ENCODE results near the gene PLEKHF1. TPM values are rescaled to one million over a fixed set of nuclear protein-coding genes. Genes with fewer than 3 reads are reported as not detected.

PLEKHF1 gene
- total RNA-seq, 2 donors from 2014 or later = 2.6 to 2.8 TPM

DNA sequence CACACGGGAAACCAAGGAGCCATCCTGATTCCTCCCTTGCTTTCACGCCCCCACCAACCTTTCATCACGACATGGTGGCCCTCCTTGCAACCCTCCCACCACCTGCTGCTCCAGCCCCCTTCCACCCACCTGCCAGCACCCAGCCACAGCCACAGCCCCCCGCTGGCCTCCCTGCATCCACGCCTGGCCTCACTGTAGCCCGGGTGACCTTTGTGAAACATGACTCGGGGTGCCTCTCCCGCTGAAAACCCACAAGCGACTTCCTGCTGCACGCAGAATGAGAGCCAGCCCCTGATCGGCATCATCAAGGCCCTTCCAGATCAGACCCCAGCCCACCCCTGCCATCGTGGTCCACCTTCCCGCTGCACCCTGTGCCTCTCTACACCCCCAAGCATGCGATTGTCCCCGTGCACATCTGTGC, 44.3 kb upstream of the PLEKHF1 start:
- whole genome bisulfite sequencing, 2 experiments (ENCODE audit: insufficient coverage in 1 of 2, insufficient read length in 1 of 2) = 80 to 87% methylated on average over 2 to 15 of the region's 15 CpGs
- DNase-seq = no peak

DNA sequence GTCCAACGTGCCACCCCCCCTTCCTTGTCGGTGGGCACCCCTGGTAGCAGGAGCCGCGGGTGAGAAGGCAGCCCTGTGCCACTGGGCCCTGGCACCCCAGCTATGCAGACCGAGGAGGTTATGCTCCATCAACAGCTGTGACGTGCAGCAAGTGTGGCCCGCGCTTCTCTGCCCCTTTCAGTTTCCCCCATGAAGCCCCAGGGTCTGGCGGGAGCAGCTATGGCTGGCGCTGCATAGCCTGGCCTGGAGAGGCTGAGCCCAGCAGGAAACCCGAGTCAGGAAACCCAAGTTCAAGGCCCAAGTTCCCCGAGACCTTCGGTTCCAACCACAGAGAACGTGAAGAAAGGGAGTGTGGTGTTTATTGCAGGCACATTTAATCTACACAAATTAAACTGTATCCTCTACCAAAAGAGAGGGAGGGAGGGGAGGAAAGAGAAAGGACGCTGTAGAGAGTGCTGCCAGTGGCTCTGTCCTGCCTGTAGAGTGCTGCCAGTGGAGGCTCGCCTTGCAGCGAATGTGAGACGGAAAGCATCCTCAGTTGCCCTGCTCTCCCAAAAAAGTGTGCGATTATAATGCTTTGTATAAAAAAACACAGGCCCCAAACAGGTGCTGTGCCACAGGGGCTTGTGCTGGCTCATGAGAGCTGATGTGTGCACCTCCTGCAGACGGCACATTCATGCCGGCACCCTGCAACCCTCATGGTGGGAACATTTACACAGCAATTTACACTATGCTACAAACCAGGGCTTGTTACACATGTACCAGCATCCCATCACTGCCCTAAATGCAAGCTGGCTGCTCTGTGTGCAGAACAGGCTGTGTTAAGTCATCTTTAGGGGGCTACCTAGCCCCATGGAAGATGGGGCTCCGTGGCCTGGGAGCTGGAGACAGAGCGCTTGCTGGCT, 42.8 kb upstream of the PLEKHF1 start:
- no peak overlapping the region for H3K27ac ChIP-seq (ENCODE audit: low read depth, low read length)
- no peaks in the 10 kb centered on the region for H3K27me3 ChIP-seq (ENCODE audit: control insufficient read depth, insufficient read depth, low read length, poor library complexity, severe bottlenecking)
- peaks cover 1% of the 10 kb centered on the region for H3K27me3 Mint-ChIP-seq (ENCODE audit: insufficient read depth)
- H3K4me3 Mint-ChIP-seq = no peak overlapping the region
- H3K9me3 ChIP-seq (ENCODE audit: control insufficient read depth, low read length) = no peaks in the 10 kb centered on the region
- H3K36me3 Mint-ChIP-seq (ENCODE audit: low read depth) = no peaks in the 10 kb centered on the region
- TF ChIP-seq, protein P1, sequence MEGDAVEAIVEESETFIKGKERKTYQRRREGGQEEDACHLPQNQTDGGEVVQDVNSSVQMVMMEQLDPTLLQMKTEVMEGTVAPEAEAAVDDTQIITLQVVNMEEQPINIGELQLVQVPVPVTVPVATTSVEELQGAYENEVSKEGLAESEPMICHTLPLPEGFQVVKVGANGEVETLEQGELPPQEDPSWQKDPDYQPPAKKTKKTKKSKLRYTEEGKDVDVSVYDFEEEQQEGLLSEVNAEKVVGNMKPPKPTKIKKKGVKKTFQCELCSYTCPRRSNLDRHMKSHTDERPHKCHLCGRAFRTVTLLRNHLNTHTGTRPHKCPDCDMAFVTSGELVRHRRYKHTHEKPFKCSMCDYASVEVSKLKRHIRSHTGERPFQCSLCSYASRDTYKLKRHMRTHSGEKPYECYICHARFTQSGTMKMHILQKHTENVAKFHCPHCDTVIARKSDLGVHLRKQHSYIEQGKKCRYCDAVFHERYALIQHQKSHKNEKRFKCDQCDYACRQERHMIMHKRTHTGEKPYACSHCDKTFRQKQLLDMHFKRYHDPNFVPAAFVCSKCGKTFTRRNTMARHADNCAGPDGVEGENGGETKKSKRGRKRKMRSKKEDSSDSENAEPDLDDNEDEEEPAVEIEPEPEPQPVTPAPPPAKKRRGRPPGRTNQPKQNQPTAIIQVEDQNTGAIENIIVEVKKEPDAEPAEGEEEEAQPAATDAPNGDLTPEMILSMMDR (conservative IDR thresholded peaks at IDR 0.05) = no peak
- peaks cover 8% of the 10 kb centered on the region for H3K4me1 Mint-ChIP-seq
- H3K27ac Mint-ChIP-seq = no peak overlapping the region
- peak; percentile 78 for DNase-seq
- no peaks in the 10 kb centered on the region for H3K36me3 ChIP-seq (ENCODE audit: control insufficient read depth, insufficient read depth, low read length)
- no peak overlapping the region for H3K4me3 ChIP-seq (ENCODE audit: low read length)
- 93 to 97% methylated on average over 6 to 22 of the region's 23 CpGs for WGBS, 2 experiments (ENCODE audit: insufficient coverage in 1 of 2, insufficient read length in 1 of 2)
- H3K4me1 ChIP-seq (ENCODE audit: control insufficient read depth, insufficient read depth, low read length) = no peaks in the 10 kb centered on the region
- no peak overlapping the region for H3K9ac ChIP-seq (ENCODE audit: extremely low read depth, low read length, poor library complexity, severe bottlenecking)
- no peaks in the 10 kb centered on the region for H3K9me3 Mint-ChIP-seq

More for the DNA sequence above, 44.3 kb upstream of the PLEKHF1 start:
- H3K4me3 Mint-ChIP-seq = no peak overlapping the region
- H3K27ac ChIP-seq (ENCODE audit: low read depth, low read length) = no peak overlapping the region
- no peak overlapping the region for H3K9ac ChIP-seq (ENCODE audit: extremely low read depth, low read length, poor library complexity, severe bottlenecking)
- no peaks in the 10 kb centered on the region for H3K9me3 ChIP-seq (ENCODE audit: control insufficient read depth, low read length)
- H3K27ac Mint-ChIP-seq = no peak overlapping the region
- H3K4me1 Mint-ChIP-seq = peaks cover 8% of the 10 kb centered on the region
- H3K4me1 ChIP-seq (ENCODE audit: control insufficient read depth, insufficient read depth, low read length) = no peaks in the 10 kb centered on the region
- peaks cover 1% of the 10 kb centered on the region for H3K27me3 Mint-ChIP-seq (ENCODE audit: insufficient read depth)
- H3K27me3 ChIP-seq (ENCODE audit: control insufficient read depth, insufficient read depth, low read length, poor library complexity, severe bottlenecking) = no peaks in the 10 kb centered on the region
- peaks cover 4% of the 10 kb centered on the region for H3K36me3 Mint-ChIP-seq (ENCODE audit: low read depth)
- TF ChIP-seq, protein P1 (conservative IDR thresholded peaks at IDR 0.05) = no peak
- H3K36me3 ChIP-seq (ENCODE audit: control insufficient read depth, insufficient read depth, low read length) = no peaks in the 10 kb centered on the region
- no peak overlapping the region for H3K4me3 ChIP-seq (ENCODE audit: low read length)
- H3K9me3 Mint-ChIP-seq = no peaks in the 10 kb centered on the region

DNA sequence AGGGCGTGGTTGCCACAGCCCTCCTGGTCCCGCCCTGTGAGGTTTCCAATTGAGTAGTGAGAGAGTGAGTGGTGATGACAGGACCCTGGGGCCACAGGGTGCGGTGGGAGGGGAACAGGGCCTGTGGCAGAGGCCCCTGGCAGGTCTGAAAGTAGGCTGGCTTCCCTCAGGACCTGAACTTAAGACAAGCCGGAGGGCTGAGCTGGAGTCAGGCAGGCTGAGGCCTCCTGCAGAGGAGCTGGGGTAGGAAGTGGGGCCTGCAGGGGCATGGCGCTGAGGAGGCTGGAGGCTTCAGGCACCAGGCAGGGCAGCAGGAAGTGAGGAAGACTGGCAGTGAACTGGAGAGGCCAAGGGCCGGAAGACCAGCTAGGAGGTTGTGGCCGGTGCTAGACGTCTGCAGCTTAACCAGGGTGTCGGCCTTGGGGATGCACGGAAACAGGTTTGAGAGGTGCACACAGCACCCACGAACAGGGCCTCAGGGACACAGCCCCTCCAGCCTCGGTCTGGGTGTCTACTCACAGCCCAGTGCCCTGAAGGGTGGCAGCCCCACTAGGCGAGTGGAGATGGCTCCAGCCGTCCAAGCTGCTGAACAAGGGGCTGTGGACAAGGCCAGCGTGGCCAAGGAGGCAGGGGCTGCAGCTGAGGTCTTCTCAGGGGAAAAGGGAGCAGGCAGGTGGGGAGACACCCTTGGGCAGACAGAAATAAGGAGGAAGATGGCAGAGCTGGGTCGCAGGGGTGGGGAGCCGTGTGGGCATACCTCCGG, 41.4 kb upstream of the PLEKHF1 start:
- H3K27me3 ChIP-seq (ENCODE audit: control insufficient read depth, insufficient read depth, low read length, poor library complexity, severe bottlenecking) = no peaks in the 10 kb centered on the region
- Mint-ChIP-seq H3K9me3 (no peaks in the 10 kb centered on the region), H3K4me1 (peaks cover 8% of the 10 kb centered on the region), H3K27ac (no peak overlapping the region), H3K27me3 (ENCODE audit: insufficient read depth) (peaks cover 1% of the 10 kb centered on the region), H3K36me3 (ENCODE audit: low read depth) (no peaks in the 10 kb centered on the region), H3K4me3 (no peak overlapping the region)
- H3K4me1 ChIP-seq (ENCODE audit: control insufficient read depth, insufficient read depth, low read length) = no peaks in the 10 kb centered on the region
- no peaks in the 10 kb centered on the region for H3K9me3 ChIP-seq (ENCODE audit: control insufficient read depth, low read length)
- no peak overlapping the region for H3K27ac ChIP-seq (ENCODE audit: low read depth, low read length)
- no peaks in the 10 kb centered on the region for H3K36me3 ChIP-seq (ENCODE audit: control insufficient read depth, insufficient read depth, low read length)
- WGBS, 2 experiments (ENCODE audit: insufficient coverage in 1 of 2, insufficient read length in 1 of 2) = 87 to 93% methylated on average over 10 to 18 of the region's 18 CpGs
- H3K9ac ChIP-seq (ENCODE audit: extremely low read depth, low read length, poor library complexity, severe bottlenecking) = no peak overlapping the region
- no peak overlapping the region for H3K4me3 ChIP-seq (ENCODE audit: low read length)
- TF ChIP-seq, protein P1 (conservative IDR thresholded peaks at IDR 0.05) = no peak
- DNase-seq = no peak

Measured in endodermal cell (in vitro differentiated cells).